ENCODE results near the gene SRBD1. TPM values are rescaled to one million over a fixed set of nuclear protein-coding genes. Genes with fewer than 3 reads are reported as not detected.

SRBD1 gene
- total RNA-seq, 1 experiment from 2014 or later = 20.6 TPM

GRCh38 chr2:45614871-45615415, 3.9 kb upstream of the SRBD1 start:
- no TSS peak for BruUV-seq (replicated peaks)
- no peak overlapping the region for H3K9ac ChIP-seq (ENCODE audit: low read length)
- ATAC-seq (no peak), DNase-seq (ENCODE audit: low read depth, low spot score) (no peak)
- POLR2A ChIA-PET = no interaction called here
- no peaks in the 10 kb centered on the region for H3K27me3 ChIP-seq (ENCODE audit: insufficient read depth, low read length)
- H3K27ac ChIP-seq (ENCODE audit: low read depth, low read length) = no peak overlapping the region
- peaks cover 3 to 19% of the 10 kb centered on the region in 2 experiments; a peak in 3 of 4 replicates for H3K4me1 ChIP-seq (ENCODE audit: control insufficient read depth in 1 of 2, insufficient read depth in 2 of 2, low read length in 2 of 2)
- H3K9me3 ChIP-seq (ENCODE audit: control insufficient read depth in 1 of 2, insufficient read depth in 1 of 2, low read depth in 1 of 2, low read length in 2 of 2) = no peaks in the 10 kb centered on the region
- no peak overlapping the region for H3K4me2 ChIP-seq (ENCODE audit: low read length)
- H4K20me1 ChIP-seq (ENCODE audit: insufficient read depth) = no peaks in the 10 kb centered on the region
- intact Hi-C loops (cut with micrococcal nuclease) = no loop called here
- no peaks in the 10 kb centered on the region for H3K36me3 ChIP-seq (ENCODE audit: control insufficient read depth in 1 of 2, insufficient read depth in 2 of 2, low read length in 2 of 2)
- TF ChIP-seq SRF (IDR thresholded peaks at IDR 0.05; ENCODE audit: low read depth) (no peak), ZFX (IDR thresholded peaks at IDR 0.05) (no peak), YY1 (IDR thresholded peaks at IDR 0.05; ENCODE audit: extremely low read depth, insufficient replicate concordance, low read depth, low read length) (no peak), SIN3A (IDR thresholded peaks at IDR 0.05; ENCODE audit: low read depth) (no peak), ZNF274 (IDR thresholded peaks at IDR 0.05; ENCODE audit: low read depth, low read length) (no peak), ATF3 (IDR thresholded peaks at IDR 0.05) (no peak), SP1 (IDR thresholded peaks at IDR 0.05; ENCODE audit: low read depth) (no peak), POLR2AphosphoS5 (IDR thresholded peaks at IDR 0.05; ENCODE audit: low read depth, low read length) (no peak), EGR1 (IDR thresholded peaks at IDR 0.05; ENCODE audit: low read depth) (no peak), CTCF (IDR thresholded peaks at IDR 0.05 in 2 of 3, conservative IDR thresholded peaks at IDR 0.05 in 1 of 3; ENCODE audit: borderline replicate concordance in 1 of 3, insufficient read depth in 1 of 3, low read depth in 2 of 3, low read length in 2 of 3) (no peak), POLR2A (IDR thresholded peaks at IDR 0.05; ENCODE audit: borderline replicate concordance, extremely low read depth, insufficient read depth, insufficient read length) (no peak), FOSL1 (IDR thresholded peaks at IDR 0.05; ENCODE audit: low read depth) (no peak), EZH2 (IDR thresholded peaks at IDR 0.05) (no peak), RAD21 (IDR thresholded peaks at IDR 0.05; ENCODE audit: low read depth) (no peak), CBX3 (IDR thresholded peaks at IDR 0.05; ENCODE audit: low read depth) (no peak)
- TF ChIP-seq, protein P1, sequence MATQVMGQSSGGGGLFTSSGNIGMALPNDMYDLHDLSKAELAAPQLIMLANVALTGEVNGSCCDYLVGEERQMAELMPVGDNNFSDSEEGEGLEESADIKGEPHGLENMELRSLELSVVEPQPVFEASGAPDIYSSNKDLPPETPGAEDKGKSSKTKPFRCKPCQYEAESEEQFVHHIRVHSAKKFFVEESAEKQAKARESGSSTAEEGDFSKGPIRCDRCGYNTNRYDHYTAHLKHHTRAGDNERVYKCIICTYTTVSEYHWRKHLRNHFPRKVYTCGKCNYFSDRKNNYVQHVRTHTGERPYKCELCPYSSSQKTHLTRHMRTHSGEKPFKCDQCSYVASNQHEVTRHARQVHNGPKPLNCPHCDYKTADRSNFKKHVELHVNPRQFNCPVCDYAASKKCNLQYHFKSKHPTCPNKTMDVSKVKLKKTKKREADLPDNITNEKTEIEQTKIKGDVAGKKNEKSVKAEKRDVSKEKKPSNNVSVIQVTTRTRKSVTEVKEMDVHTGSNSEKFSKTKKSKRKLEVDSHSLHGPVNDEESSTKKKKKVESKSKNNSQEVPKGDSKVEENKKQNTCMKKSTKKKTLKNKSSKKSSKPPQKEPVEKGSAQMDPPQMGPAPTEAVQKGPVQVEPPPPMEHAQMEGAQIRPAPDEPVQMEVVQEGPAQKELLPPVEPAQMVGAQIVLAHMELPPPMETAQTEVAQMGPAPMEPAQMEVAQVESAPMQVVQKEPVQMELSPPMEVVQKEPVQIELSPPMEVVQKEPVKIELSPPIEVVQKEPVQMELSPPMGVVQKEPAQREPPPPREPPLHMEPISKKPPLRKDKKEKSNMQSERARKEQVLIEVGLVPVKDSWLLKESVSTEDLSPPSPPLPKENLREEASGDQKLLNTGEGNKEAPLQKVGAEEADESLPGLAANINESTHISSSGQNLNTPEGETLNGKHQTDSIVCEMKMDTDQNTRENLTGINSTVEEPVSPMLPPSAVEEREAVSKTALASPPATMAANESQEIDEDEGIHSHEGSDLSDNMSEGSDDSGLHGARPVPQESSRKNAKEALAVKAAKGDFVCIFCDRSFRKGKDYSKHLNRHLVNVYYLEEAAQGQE (IDR thresholded peaks at IDR 0.05; ENCODE audit: low read depth) = no peak
- TF ChIP-seq, protein P2, sequence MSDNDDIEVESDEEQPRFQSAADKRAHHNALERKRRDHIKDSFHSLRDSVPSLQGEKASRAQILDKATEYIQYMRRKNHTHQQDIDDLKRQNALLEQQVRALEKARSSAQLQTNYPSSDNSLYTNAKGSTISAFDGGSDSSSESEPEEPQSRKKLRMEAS (IDR thresholded peaks at IDR 0.05) = no peak
- CTCF ChIA-PET = no interaction called here
- H2AFZ ChIP-seq (ENCODE audit: low read depth, low read length, poor library complexity, severe bottlenecking) = no peak overlapping the region
- peaks cover 6% of the 10 kb centered on the region for H3K79me2 ChIP-seq (ENCODE audit: insufficient read depth, low read length)
- RAD21 ChIA-PET (ENCODE audit: low non-redundant PET in 1 of 2, low total read pairs in 2 of 2, uncharacterized antibody in 2 of 2, unreplicated experiment in 2 of 2) = no interaction called here
- H3K4me3 ChIP-seq (replicated peaks in 1 of 2; ENCODE audit: low read depth in 1 of 2, low read length in 2 of 2) = no peak overlapping the region
- H3K9me2 ChIP-seq (ENCODE audit: insufficient read depth) = no peaks in the 10 kb centered on the region

Measured in HCT116 (cell line).